DLD1 (cell line): ENCODE measurements around the gene SLC22A25.
"Not testable (repeated sequence)": the region's sequence is repeated elsewhere in the genome, so short reads cannot be mapped to it uniquely, and the experiment has no call there.

ENCODE experiments used
- in situ Hi-C: cut with HindIII; loops from 2 replicates; pipeline ENCODE4 v1.10.0; 2017; ENCODE audit warnings: low sequenced_read_pairs

Gene SLC22A25

DNA sequence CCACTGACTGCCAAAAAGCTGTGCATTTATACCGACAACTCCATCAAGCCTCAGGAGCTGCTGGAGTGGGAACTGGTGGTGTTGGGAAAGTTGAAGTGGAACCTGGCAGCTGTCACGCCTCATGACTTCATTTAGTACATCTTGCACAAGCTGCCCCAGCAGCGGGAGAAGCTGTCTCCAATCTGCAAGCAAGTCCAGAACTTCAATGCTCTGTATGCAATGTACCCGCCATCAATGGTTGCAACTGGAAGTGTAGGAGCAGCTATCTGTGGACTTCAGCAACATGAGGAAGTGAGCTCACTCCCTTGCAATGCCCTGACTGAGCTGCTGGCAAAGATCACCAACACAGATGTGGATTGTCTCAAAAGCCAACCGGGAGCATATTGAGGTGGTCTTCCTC, at the start of gene SLC22A25:
Gene SLC22A25, minus strand, starts transcription at position 67 of the 400 bp plus-strand sequence. CDS start 13,947 bp downstream, outside the sequence.
- in situ Hi-C loops, result no loop called here

DNA sequence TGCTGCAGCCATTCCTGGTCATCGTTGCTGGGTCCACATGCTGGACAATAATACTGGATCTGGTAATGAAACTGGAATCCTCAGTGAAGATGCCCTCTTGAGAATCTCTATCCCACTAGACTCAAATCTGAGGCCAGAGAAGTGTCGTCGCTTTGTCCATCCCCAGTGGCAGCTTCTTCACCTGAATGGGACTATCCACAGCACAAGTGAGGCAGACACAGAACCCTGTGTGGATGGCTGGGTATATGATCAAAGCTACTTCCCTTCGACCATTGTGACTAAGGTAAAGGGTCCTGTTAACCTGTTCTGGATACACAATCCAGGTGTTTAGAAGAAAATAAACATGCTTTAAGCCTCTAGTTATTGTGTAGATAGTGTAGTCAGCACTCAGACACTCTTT, 46.9 kb upstream of the SLC22A25 start:
- in situ Hi-C loops, result no loop called here

DNA sequence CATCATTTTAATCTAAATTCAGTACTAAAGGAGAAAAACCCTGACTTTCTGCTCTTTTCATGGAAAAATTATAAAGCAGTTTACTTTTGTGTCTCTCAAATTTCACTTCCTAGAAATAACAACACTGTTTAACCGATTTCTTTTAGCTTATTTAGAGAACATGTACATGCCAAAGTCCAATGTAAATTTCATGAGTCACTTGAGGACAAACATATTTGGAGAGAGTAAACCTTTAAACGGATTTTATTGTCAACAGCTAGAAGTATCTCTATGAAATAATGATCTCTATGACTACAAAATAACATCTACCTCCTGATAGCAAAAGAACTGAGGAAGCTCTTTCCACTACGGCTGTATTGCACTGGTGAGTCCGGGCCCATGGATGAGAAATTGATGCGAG, 46.3 kb upstream of the SLC22A25 start:
- in situ Hi-C loops, result no loop called here

DNA sequence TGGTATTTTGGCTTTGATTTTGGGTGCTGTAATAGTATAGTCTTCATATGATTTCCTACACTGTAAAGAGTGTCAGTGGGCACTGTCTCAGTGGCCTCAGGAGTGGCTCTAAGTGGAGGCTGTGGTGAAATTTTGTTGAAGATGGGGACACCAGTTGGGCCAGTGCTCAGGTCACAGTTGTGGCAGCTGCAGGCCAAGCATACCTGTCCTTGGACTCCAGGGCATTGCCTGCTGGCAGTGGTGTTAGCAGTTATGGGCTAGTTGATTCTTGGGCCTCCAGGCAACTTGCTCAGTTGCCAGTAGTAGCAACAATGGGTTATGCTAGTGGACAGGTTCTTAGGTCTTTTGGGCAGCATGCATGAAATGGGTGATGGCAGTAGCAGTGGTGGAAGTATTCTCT, 39.2 kb upstream of the SLC22A25 start:
- in situ Hi-C loops, result no loop called here

DNA sequence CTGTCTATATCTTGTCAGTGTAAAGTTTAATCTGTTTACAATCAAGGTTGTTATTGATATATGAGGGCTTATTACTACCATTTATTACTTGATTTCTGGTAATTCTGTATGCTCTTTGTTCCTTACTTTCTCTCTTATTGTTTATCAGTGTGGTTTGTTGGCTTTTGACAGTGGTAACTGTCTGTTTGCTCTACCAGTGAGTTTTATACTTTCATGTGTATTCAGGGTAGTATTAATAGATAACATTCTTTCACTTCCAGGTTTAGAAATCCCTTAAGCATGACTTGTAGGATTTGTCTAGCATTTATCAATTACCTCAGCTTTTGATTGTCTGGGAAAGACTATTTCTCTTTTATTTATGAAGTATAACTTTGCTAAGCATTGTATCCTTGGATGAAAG, 37.5 kb upstream of the SLC22A25 start:
- in situ Hi-C loops, result no loop called here

DNA sequence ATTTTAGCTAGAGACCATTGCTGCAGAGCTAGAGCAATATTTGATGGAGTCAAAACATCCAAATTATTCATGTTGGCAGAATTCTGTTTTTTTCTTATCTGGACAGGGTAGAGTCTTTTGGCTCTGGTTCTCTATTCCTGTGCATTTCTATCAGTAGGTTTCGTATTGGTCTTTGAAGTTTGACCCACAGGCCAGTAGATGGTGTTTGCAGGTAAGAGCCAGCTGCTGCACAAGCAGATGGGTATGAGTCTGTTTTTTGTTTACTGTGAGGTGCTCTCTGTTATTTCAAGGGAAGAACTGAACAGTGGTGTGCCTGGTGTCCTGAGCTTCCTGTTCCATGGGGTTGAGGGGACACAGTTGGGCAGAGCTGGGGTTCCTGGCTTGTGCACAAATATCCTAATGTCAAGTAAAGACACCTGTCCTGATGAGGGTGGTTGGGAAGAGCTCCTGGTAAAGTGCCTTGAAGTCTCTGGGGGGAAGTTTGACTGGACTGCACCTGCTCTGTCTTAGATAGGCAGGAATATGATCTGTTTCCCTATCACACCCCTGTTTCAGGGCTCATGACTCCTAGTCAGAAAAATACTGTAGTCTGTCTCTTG, 34.0 kb upstream of the SLC22A25 start:
- in situ Hi-C loops, result no loop called here

DNA sequence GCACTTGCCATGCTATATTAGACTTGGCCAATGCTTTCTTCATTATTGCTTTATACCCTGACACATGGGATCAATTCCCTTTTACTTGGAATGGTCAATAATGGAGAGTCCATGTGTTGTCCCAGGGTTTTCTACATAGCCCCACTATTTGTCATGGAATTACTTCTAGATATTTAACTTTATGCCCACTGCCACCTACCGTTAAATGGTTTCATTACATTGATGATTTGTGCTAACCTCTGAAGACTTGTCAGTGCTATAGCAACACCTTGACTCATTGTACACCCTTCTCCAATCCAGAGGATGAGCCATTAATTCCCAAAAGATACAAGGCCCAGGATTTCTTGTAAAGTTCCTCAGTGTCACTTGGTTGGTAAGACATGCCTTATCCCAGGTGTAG, 31.4 kb upstream of the SLC22A25 start:
- in situ Hi-C loops, result no loop called here

DNA sequence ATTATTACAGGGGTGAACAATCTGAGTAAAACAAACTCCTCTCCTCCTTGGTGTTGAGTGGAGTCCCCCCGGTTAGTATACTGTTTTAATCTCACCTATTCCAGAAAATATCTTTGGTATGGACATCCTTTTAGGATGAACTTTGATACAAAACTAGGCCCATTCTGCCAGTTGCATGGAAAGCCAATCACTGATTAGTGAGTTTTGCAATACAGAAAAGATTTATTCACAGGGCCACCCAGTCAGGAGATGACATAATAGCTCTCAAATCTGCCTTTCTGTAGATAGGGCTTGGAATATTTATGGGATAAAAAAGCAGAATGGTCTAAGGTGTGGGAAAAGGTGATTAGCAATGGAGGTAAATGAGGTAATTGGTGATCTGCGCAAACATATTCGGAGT, 30.3 kb upstream of the SLC22A25 start:
- in situ Hi-C loops, result no loop called here

DNA sequence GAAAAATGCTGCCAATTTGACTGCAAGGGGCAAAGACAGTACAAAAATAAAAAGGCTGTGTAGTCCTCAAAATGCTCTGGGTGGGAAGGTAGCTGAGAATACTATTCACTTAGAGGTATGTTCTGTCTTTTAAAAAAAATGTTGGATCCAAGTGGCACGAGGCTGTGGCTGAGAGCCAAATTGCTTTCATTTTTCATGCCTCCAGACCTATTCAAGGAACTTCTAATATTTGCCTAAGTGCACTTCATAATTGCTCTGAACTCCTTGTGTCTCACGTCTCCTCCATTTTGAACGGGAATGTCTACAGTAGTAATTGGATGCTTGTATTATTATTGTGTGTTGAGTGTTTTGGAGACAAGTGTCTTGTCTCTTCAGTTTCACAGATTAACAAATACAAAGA, 19.1 kb upstream of the SLC22A25 start:
- in situ Hi-C loops, result no loop called here

DNA sequence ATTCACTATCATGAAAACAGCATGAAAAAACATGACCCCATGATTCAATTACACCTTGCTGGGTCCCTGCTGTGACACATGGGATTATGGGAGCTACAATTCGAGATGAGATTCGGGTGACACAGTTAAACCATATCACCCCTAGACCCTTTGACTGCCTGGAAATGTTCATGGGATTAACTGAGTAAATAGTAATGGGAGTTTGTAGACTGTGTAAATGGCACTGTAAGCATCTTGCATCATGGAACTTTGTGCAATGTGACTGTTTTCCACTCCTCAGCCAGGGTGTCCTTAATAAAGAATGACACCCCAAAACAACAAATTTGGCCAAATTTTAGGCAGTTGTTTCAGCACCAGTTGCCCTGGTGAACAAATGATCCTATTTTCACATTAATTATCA, 7.9 kb upstream of the SLC22A25 start:
- in situ Hi-C loops, result no loop called here

DNA sequence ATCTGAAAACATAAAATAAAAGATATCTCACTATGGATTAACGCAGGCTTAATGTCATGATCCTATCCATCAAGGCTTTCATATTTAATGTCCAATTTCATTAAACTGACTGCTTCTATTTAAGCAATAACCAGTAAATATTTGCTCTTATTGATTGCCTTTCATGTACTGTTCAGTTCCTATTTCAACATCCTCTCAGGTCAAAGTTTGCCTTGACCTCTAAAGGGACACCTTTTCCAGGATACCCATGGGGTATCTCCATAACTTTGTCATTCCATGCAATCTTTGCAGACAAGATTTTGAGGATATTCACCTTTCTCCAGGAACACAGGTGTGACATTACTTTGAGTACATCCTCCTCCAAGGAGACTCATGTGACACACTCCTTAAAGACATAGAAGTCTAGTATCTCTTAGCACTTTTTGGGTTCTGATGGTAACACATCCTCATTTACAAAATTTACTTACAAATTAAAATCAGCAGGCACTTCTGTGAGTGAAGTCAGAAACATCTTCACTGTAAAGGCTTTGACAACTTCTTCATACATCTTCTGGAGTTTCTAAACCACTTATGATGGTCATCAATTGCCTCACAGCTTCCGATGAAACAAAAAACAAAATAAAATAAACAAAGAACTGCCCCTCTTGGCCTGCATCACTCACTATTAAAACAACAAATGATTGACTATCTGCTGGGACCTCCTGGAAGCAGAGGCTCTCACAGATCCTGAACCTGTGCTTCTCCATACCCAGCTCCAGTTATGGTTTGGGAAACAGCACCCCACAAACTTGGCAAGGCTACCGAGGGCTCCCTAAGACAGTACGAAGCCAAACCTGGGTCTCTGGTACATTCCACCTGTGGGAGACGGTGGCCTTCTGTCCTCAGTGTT, 7.0 kb upstream of the SLC22A25 start:
- in situ Hi-C loops, result no loop called here

DNA sequence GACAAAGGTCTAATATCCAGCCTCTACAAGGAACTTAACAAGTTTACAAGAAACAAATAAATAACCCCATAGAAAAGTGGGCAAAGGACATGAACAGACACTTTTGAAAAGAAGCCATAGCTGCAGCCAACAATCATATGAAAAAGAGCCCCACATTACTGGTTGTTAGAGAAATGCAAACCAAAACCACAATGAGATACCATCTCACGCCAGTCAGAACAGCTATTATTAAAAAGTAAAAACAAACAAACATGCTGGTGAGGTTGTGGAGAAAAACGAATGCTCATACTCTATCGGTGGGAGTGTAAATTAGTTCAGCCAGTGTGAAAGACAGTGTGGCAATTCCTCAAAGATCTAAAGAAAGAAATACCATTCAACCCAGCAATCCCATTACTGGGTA, 5.6 kb upstream of the SLC22A25 start:
- in situ Hi-C loops, result no loop called here

DNA sequence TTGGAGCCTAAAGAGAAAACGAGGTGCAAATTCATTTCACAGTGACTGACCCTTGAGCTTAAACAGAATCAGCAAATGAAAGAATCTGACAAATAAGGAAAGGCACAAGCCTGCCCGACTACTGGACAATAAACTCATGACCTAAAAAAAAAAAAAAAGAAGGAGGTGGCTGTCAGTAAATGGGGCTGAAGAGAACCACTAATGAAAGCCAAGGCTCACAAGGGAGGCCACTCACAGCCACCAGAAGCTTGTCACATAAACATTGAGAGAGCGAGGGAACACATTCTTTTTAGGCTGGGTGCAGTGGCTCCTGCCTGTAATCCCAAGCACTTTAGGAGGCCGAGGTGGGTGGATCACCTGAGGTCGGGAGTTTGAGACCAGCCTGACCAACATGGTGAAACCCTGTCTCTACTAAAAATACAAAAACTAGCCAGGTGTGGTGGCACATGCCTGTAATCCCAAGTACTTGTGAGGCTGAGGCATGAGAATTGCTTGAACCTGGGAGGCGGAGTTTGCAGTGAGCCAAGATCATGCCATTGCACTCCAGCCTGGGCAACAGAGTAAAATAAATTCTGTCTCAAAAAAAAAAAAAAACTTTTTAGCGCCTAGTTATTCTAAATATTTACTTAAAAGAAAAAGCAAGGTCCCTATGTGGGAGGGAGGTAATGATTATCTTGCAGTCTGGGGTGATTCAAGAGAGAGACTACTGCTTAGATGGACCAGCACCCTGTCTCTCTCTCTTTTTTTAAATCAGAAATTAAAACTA, 4.0 kb upstream of the SLC22A25 start:
- in situ Hi-C loops, result not testable (repeated sequence)

DNA sequence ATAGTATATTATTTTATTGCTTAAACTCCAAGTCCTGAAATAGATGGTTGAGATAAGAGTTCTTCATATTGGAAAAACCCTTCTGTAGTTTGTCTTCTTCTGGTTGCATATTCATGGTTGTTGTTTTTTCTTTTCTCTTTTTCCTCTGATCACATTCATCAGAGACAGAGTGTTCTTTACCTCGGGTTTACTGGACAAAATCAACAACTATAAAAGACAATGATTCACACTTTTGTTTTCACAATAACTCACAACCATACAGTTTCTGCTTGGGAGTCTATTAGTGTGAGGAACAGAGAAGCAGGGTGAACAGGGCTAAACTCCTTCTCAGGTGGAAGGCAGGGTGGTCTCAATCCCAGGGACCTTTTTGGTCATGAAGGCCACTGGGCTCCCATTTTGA, 2.6 kb upstream of the SLC22A25 start:
- in situ Hi-C loops, result no loop called here

DNA sequence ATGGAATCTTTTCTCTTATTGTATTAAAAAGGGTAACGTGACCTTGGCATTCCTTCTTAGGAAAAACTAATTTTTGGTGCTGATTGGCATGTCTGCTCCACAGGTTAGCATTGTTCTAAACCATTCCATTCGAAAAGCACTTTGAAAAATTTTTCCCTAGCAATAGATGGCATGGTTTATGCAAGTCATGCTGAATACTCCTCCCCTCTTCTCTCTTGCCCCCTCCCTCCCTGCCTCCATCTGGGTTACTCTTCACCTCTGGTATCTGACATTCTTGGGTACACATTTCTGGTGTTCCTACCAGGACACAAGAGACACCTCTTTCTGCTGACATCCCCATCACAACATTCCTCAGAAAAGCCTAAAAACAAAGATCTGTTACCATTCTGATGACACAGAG, 1.5 kb upstream of the SLC22A25 start:
- in situ Hi-C loops, result no loop called here

DNA sequence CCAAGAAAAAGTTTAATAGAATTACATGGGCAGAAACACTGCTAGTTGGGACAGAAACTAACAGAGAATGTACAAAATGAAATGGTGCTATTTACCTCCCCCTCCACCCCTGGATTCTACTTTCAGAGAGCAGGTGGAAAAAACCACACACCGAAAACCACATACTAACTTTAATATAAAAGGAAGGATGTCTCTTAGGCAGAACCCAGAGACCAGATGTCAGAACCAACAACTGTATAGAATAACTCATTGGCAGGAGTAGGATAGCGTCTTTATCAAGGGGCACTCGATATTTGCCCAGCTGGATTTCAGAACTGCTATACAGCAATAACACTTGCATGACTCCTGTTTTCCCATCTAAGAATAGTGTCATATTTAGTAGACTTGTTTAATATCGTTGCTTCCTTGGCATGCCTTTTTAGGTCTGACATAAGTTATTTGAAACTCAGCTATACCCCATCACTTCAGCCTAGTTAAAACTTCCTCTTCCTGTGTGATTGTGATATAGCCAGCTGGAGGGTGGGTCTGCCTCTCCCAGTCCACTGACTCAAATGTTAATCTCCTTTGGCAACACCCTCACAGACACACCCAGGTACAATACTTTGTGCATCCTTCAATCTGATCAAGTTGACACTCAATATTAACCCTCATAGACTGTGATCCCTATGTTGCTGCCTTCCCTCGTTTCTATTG, 1.2 kb downstream of the SLC22A25 start:
- in situ Hi-C loops, result no loop called here

DNA sequence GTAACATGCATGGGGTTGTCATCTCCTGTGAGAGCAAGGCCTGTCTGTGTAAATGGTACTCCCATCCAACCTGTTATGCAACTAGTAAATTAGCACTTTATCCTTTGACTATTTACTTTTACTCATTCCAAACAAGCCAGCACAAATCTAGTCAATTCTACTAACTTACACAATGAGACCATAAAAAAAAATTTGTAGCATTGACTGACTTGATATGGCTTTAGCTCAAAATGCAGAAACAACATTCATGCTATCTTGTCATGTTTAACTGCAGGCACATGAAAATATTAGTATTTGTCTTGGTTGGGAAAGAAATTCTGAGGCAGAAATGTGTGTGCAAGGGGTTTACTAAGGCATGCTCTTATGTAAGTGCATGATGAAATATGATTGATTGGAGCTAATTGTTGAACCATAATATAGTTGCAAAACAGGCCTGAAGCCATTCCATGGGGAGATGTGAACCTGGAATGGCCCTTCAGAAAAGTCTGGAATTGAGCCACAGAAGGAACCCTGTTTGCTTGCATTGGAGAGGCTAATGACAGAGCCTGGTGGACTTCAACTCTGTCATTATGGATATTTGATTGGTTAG, 2.5 kb downstream of the SLC22A25 start:
- in situ Hi-C loops, result no loop called here

DNA sequence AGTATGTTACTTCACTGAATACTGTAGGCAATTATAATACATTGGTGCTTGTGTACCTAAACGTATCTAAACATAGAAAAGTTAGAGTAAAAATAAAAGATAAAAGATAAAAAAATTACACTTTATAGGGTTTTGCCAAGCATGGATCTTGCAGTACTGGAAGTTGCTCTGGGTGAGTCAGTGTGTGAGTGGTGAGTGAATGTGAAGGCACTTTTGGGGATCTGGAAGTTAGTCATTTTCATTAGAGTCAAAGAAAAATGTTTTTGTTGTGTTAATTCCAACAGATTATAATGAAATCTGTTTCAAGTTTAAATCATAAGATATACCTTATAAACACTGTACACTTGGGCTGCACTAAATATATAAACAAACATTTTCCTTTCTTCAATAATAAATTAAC, 3.3 kb downstream of the SLC22A25 start:
- in situ Hi-C loops, result no loop called here

DNA sequence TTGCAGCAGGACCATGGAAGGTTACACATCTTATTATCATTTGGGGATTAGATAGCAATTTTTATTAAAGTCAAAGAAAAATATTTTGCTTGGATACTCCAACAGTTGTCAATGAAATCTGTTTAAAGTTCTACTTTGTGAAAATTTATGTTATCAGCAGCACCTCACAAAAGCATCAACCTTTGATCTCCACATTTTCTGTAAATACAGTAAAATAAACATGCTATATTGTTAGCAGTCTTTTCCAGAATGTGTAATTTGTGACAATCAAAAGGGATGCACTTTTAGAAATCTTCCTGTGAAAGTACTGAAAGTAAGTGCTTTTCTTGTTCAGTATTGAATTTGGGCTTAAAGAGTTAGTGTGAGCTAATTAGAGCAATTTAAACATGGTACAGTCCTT, 4.1 kb downstream of the SLC22A25 start:
- in situ Hi-C loops, result no loop called here

DNA sequence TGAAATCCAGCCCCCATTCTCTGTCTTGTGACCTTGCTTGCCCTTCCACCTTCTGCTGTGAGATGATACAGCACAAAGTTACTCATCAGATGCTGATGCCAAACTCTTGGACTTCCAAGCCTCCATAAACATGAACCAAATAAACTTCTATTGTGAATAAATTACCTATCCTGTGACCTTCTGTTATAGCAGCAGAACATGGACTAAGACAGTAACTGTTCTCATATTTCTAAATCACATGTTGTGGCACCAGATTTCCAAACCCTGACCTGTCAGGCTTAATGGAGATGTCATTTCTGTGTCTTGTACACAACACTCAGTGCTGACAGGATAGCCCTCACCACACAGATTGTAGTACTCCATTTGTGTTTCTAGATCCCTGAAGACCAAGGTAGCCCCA, 6.0 kb downstream of the SLC22A25 start:
- in situ Hi-C loops, result no loop called here
